CD4-positive, alpha-beta T cell (primary cell): Measurements from ENCODE around the gene TTC6. TPM values are rescaled to one million over a fixed set of nuclear protein-coding genes. Genes with fewer than 3 reads are reported as not detected.

Experiments
- ATAC-seq: fragments of 200-7000 bp; cut with Tn5 transposase; one replicate; pipeline ENCODE4 v1.10.0; 2022; ENCODE audit warnings: mild to moderate bottlenecking; ENCODE audit not compliant: poor library complexity
- CTCF ChIA-PET: fragments of 350-600 bp; sonication (Branson Sonifier 250); formaldehyde crosslinking; loops from one replicate; lab custom pipeline; 2021; ENCODE audit warnings: antibody characterized with exemption, inconsistent platforms; lab: Charles Lee
- POLR2A ChIA-PET: fragments of 350-600 bp; sonication (Branson Sonifier 250); formaldehyde crosslinking; loops from one replicate; lab custom pipeline; 2021; ENCODE audit warnings: antibody characterized with exemption, inconsistent platforms; lab: Charles Lee
- DNase-seq, 14 experiments: peaks; one replicate each; pipeline ENCODE4 v3.0.0-alpha.2; 2013 to 2020; ENCODE audit warnings: mixed read lengths in 2 of 14
- H3K27ac ChIP-seq, 2 donors: one replicate each; pipeline versions ENCODE4 v1.5.1 to v1.7.0; 2013; ENCODE audit warnings: low read length in 2 of 2, low read depth in 1 of 2, mild to moderate bottlenecking in 1 of 2
- H3K27me3 ChIP-seq, 2 experiments: 1 replicate in 1 of 2; 2 replicates in 1 of 2; pipeline versions ENCODE4 v1.6.1 to v1.7.0; 2013; ENCODE audit warnings: low read length in 2 of 2, control low read depth in 1 of 2, mild to moderate bottlenecking in 1 of 2, moderate library complexity in 1 of 2; ENCODE audit not compliant: insufficient read depth in 2 of 2, control insufficient read depth in 1 of 2
- H3K36me3 ChIP-seq: one replicate; pipeline ENCODE4 v1.6.1; 2013; ENCODE audit warnings: low read length, control low read depth; ENCODE audit not compliant: insufficient read depth
- H3K4me1 ChIP-seq: one replicate; pipeline ENCODE4 v1.6.1; 2013; ENCODE audit warnings: low read length, control low read depth; ENCODE audit not compliant: insufficient read depth
- H3K4me3 ChIP-seq: one replicate; pipeline ENCODE4 v1.5.1; 2013; ENCODE audit warnings: mild to moderate bottlenecking, low read length, moderate library complexity
- H3K9me3 ChIP-seq, 2 experiments: 1 replicate in 1 of 2; 2 replicates in 1 of 2; pipeline versions ENCODE4 v1.6.1 to v1.7.0; 2013; ENCODE audit warnings: low read length in 2 of 2, mild to moderate bottlenecking in 2 of 2, control low read depth in 1 of 2, moderate library complexity in 1 of 2; ENCODE audit not compliant: control insufficient read depth in 1 of 2, insufficient read depth in 1 of 2
- H3K27ac Mint-ChIP-seq: one replicate; pipeline ENCODE4 v1.8.0; 2020; ENCODE audit warnings: mixed read lengths
- H3K27me3 Mint-ChIP-seq: one replicate; pipeline ENCODE4 v1.8.0; 2021; ENCODE audit warnings: mixed read lengths
- H3K36me3 Mint-ChIP-seq: one replicate; pipeline ENCODE4 v1.8.0; 2021; ENCODE audit warnings: low read depth, mixed read lengths
- H3K4me1 Mint-ChIP-seq: one replicate; pipeline ENCODE4 v1.8.0; 2021; ENCODE audit warnings: low read depth, mixed read lengths
- H3K4me3 Mint-ChIP-seq: one replicate; pipeline ENCODE4 v1.8.0; 2020; ENCODE audit warnings: mild to moderate bottlenecking, mixed read lengths
- H3K9me3 Mint-ChIP-seq: one replicate; pipeline ENCODE4 v1.8.0; 2020; ENCODE audit warnings: mixed read lengths
- intact Hi-C, 2 experiments: fragments of 100-400 bp; cut with DNase I in 1 of 2; cut with micrococcal nuclease in 1 of 2; formaldehyde crosslinking; loops; one replicate each; pipeline versions ENCODE4 v1.15.1 to v1.9.0; 2023 to 2025; cut with DNase I, micrococcal nuclease
- total RNA-seq, 174 experiments: library from RNA in 2 of 174; stranded (reverse) in 2 of 174; gene quantifications; one replicate each; pipeline ENCODE4 v1.2.3 and lab custom pipeline; 2021 to 2026
- TF ChIP-seq, protein P1 (sequence below): fragments of 200-600 bp; IDR thresholded peaks from one replicate; pipeline ENCODE4 v1.8.0; 2022; ENCODE audit warnings: antibody characterized with exemption, mild to moderate bottlenecking

Gene TTC6
- total RNA-seq, 2 experiments from 2014 or later, result not detected

DNA sequence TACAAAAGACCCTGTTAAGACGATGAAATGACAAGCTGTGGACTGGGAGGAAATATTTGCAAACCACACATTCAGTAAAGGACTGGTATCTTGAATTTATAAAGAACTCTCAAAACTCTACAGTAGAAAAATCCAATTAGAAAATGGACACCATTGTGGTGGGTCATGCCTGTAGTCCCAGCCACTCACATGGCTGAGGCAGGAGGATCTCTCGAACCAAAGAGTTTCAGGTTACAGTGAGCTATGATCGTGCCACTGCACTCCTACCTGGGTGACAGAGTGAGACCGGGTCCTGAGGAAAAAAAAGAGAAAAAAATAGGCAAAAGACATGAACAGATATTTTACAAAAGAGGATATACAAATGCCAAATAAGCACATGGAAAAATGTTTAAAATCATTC lies 41.9 kb downstream of the TTC6 start:
- H3K27me3 ChIP-seq, result no peaks in the 10 kb centered on the region
- intact Hi-C loops, result no loop called here
- no peak overlapping the region for H3K4me3 Mint-ChIP-seq
- no peak overlapping the region for H3K27ac Mint-ChIP-seq
- peaks cover 0 to 10% of the 10 kb centered on the region in 2 experiments for H3K9me3 ChIP-seq
- H3K4me1 Mint-ChIP-seq, result no peaks in the 10 kb centered on the region
- TF ChIP-seq, protein P1, sequence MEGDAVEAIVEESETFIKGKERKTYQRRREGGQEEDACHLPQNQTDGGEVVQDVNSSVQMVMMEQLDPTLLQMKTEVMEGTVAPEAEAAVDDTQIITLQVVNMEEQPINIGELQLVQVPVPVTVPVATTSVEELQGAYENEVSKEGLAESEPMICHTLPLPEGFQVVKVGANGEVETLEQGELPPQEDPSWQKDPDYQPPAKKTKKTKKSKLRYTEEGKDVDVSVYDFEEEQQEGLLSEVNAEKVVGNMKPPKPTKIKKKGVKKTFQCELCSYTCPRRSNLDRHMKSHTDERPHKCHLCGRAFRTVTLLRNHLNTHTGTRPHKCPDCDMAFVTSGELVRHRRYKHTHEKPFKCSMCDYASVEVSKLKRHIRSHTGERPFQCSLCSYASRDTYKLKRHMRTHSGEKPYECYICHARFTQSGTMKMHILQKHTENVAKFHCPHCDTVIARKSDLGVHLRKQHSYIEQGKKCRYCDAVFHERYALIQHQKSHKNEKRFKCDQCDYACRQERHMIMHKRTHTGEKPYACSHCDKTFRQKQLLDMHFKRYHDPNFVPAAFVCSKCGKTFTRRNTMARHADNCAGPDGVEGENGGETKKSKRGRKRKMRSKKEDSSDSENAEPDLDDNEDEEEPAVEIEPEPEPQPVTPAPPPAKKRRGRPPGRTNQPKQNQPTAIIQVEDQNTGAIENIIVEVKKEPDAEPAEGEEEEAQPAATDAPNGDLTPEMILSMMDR, result no peak
- no peaks in the 10 kb centered on the region for H3K36me3 ChIP-seq
- ChIA-PET POLR2A (no interaction called here), CTCF (no interaction called here)
- no peak overlapping the region for H3K4me3 ChIP-seq
- peaks cover 11% of the 10 kb centered on the region for H3K9me3 Mint-ChIP-seq
- H3K27ac ChIP-seq, result no peak overlapping the region
- H3K36me3 Mint-ChIP-seq, result no peaks in the 10 kb centered on the region
- DNase-seq (no peak), ATAC-seq (no peak)
- no peaks in the 10 kb centered on the region for H3K4me1 ChIP-seq
- H3K27me3 Mint-ChIP-seq, result no peaks in the 10 kb centered on the region

DNA sequence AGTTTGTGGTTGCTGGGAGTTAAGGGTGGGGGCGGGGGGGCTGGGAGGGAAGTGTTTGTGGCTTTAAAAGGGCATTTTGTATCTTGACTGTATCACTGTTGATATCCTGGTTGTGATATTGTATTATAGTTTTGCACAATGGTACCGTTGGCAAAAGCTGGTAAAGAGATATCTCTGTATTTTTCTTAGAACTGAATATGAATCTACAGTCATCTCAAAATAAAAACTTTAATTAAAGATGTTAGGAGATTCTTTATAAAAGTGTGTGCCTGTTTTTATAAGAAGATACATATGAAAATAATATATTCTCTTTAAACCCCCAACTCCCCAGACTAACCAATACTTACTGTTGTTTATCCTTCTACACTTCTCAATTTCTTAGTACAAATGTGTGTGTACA lies 43.2 kb downstream of the TTC6 start:
- H3K27ac Mint-ChIP-seq, result no peak overlapping the region
- CTCF ChIA-PET, result no interaction called here
- POLR2A ChIA-PET, result no interaction called here
- Histone ChIP-seq H3K36me3 (no peaks in the 10 kb centered on the region), H3K27ac (no peak overlapping the region), H3K27me3 (no peaks in the 10 kb centered on the region), H3K9me3 (no peaks in the 10 kb centered on the region), H3K4me1 (no peaks in the 10 kb centered on the region), H3K4me3 (no peak overlapping the region)
- H3K4me3 Mint-ChIP-seq, result no peak overlapping the region
- DNase-seq (no peak), ATAC-seq (no peak)
- no peaks in the 10 kb centered on the region for H3K27me3 Mint-ChIP-seq
- no peaks in the 10 kb centered on the region for H3K36me3 Mint-ChIP-seq
- H3K4me1 Mint-ChIP-seq, result no peaks in the 10 kb centered on the region
- peaks cover 11% of the 10 kb centered on the region for H3K9me3 Mint-ChIP-seq
- intact Hi-C loops, result no loop called here
- TF ChIP-seq, protein P1, result no peak

DNA sequence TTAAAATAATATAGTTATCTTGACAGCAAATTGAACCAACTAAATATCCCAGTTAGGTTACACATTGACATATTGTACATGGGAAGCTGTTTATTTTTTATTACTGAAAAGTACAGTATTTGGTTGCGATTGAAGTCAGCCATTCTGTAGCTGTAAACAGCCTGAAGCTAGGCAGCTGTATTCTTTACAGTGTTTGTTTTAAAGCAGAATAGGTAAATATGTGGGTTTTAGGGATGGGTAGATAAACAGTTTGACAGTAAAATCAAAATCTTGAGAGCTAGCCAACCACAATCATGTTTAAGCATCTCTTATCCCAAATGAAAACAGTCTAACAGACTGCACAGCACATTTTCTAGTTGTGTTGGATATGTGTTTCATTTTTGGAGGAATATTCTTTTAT lies 45.7 kb downstream of the TTC6 start:
- H3K27ac Mint-ChIP-seq, result no peak overlapping the region
- DNase-seq (no peak), ATAC-seq (no peak)
- no peaks in the 10 kb centered on the region for H3K4me1 Mint-ChIP-seq
- no peaks in the 10 kb centered on the region for H3K4me1 ChIP-seq
- H3K9me3 ChIP-seq, result no peaks in the 10 kb centered on the region
- H3K36me3 ChIP-seq, result no peaks in the 10 kb centered on the region
- H3K36me3 Mint-ChIP-seq, result no peaks in the 10 kb centered on the region
- H3K27me3 ChIP-seq, result no peaks in the 10 kb centered on the region
- peaks cover 4% of the 10 kb centered on the region for H3K9me3 Mint-ChIP-seq
- POLR2A ChIA-PET, result no interaction called here
- H3K27me3 Mint-ChIP-seq, result no peaks in the 10 kb centered on the region
- CTCF ChIA-PET, result no interaction called here
- no peak overlapping the region for H3K27ac ChIP-seq
- no peak overlapping the region for H3K4me3 Mint-ChIP-seq
- H3K4me3 ChIP-seq, result no peak overlapping the region
- intact Hi-C loops, result no loop called here
- TF ChIP-seq, protein P1, result no peak
